GM21447 (cell line): ENCODE measurements around the gene PLCB1.

Source experiments
- ATAC-seq: cut with Tn5 transposase; IDR thresholded peaks from one replicate; pipeline ENCODE4 v1.9.1; 2021; ENCODE audit not compliant: unreplicated experiment

PLCB1 gene

DNA sequence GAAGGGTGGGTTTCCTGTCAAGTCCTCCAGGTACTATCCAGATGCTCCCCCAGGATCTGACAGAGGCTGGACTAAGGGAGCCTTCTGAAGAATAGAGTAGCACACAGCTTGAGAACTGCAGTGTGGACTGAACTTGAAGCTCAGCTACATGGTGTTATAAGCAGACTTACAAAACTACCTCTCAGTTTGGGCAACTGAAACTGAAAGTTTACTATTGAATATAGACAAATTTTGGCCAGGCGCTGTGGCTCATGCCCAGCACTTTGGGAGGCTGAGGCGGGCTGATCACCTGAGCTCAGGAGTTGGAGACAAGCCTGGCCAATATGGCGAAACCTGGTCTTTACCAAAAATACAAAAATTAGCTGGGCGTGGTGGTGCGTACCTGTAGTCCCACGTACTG lies 348.5 kb downstream of the PLCB1 start:
- no peak for ATAC-seq

GRCh38 chr20:8487696-8488095 lies 355.6 kb downstream of the PLCB1 start:
- no peak for ATAC-seq

DNA sequence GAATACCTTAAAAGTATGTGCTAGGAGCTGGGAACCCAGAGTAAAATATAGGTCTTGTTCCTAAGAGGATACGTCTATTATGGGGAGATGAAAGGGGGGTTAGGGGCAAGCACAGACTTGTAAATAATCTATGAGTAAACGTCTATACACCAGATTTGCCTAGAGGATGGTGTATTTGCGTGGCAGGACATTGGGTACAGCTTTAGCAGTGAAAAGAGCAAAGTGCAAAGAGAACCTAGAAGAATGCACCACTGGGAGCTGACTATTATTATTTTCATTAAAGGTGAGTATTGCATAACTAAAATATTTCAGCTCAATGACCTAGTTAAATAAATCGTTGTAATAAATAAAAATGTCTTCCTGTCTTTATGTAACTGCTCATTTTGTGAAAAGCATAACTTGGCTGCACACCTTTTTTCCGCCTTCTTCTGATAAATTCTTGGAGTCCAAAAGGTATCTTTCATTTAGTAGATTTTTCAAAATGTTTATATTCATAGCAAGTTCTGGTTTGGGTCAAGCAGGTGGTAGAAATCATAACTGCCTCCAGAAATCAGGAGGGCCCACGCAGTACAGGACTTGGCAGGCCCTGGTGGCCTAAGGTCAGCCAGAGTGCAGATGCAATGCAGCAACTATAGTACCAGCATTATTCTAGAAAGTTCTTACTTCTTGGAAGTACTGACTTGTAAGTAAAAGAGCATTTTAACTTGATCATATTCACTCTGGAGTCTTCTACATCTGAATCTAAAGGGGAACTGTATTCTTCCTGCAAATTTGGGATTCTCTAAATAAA lies 357.2 kb downstream of the PLCB1 start:
- ATAC-seq: no peak

GRCh38 chr20:8490076-8490830 lies 358.2 kb downstream of the PLCB1 start:
- no peak for ATAC-seq

DNA sequence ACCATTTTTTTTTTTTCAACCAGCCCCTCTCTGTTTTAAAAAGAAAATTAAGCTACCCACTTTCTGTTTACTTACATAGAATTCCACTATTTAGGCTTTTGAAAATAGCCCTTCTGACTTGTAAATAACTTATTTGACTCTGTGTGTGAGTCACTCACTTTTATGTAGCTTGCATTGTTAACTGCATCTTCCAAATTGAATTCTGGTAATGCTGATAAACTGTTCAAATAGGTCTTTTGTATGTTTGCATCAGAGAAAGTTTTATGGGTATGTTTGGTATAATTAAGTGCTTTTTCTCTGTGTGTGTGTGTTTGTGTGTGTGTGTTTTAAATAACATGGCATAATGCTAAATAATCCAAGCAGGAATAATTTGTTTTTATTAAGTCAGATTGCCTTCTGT lies 360.1 kb downstream of the PLCB1 start:
- no peak for ATAC-seq

GRCh38 chr20:8498571-8498970 lies 366.5 kb downstream of the PLCB1 start:
- no peak for ATAC-seq

GRCh38 chr20:8504030-8504429 lies 372.0 kb downstream of the PLCB1 start:
- no peak for ATAC-seq

GRCh38 chr20:8505476-8506200 lies 373.6 kb downstream of the PLCB1 start:
- no peak for ATAC-seq

DNA sequence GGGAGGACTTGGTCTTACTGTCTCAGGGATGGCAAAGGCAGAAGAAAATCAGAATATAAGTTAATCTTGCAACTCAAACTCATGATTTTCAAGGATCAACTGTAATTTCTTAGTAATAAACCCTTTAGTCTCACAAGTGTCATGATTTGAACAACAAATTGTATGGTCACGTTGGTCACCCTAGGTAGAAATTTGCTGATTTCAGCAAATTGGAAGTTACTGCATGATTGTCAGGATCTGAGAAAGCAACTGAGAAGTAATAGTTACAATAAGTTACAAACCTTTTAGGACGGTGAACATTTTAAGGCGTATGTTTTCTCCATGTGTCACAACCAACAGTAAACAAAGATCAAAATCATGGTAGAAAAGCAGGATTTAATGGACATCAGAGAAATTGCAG lies 375.2 kb downstream of the PLCB1 start:
- no peak for ATAC-seq

DNA sequence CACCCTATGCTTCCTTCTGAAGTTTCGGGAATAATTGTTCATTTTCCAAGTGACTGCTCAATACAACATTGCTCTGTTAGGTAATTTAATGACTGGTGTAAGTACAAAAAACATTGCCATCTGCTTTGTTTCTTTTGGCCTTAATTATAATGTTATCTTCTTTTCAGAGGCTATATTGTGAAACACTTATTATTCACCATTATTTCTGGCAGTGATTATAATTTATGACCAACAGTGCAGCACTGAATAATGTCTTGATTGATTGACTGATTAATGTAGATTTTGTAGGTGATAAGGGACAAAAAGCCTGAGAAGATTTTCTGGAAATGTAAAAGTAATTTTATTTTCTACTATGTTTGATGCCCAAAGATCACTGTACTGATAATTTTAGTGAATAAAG lies 377.7 kb downstream of the PLCB1 start:
- ATAC-seq: no peak

GRCh38 chr20:8510808-8511207 lies 378.7 kb downstream of the PLCB1 start:
- no peak for ATAC-seq

DNA sequence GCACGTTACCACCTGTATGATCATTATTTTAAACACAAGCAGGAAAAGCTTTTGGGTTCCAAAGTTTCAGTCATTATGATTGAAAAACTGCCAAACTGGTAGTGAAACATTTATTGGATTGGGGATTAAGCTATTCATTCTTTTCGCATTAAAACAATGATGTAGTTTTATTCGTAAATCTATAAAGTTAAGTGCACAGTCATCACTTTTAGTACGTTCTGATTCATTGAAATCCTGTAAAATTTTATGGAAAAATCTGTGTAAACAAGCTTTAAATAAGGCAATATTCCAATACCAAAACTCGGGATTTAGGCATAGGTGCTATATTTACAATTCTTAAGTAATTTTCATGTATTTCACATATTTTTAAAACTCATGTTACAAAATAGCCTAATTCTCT lies 379.9 kb downstream of the PLCB1 start:
- no peak for ATAC-seq

GRCh38 chr20:8515810-8516435 lies 383.9 kb downstream of the PLCB1 start:
- ATAC-seq: no peak

- no peak for ATAC-seq
Measured at GRCh38 chr20:8518878-8519277, 386.8 kb downstream of the PLCB1 start.

DNA sequence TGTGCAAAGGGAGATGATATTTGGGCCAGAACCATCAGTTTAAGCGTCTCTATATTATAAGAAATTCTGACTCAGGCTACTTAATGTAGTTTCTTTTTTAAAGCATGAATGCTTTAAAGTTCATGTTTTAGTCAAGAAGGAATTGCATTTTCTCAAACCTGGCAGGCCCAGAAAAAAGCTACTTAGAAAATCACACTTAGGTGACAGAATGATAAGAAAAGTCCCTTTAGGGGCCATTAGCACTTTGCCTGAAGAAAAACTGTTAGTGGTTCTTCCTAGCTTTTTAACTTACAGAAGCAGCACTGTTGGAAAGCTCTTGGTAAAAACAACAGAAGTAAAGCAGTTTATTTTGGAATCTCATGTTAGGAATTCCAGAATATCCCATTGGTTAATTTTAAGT lies 387.8 kb downstream of the PLCB1 start:
- ATAC-seq: no peak

GRCh38 chr20:8522168-8522567 lies 390.1 kb downstream of the PLCB1 start:
- ATAC-seq: no peak

- no peak for ATAC-seq
Measured at GRCh38 chr20:8523684-8524083, 391.6 kb downstream of the PLCB1 start.

DNA sequence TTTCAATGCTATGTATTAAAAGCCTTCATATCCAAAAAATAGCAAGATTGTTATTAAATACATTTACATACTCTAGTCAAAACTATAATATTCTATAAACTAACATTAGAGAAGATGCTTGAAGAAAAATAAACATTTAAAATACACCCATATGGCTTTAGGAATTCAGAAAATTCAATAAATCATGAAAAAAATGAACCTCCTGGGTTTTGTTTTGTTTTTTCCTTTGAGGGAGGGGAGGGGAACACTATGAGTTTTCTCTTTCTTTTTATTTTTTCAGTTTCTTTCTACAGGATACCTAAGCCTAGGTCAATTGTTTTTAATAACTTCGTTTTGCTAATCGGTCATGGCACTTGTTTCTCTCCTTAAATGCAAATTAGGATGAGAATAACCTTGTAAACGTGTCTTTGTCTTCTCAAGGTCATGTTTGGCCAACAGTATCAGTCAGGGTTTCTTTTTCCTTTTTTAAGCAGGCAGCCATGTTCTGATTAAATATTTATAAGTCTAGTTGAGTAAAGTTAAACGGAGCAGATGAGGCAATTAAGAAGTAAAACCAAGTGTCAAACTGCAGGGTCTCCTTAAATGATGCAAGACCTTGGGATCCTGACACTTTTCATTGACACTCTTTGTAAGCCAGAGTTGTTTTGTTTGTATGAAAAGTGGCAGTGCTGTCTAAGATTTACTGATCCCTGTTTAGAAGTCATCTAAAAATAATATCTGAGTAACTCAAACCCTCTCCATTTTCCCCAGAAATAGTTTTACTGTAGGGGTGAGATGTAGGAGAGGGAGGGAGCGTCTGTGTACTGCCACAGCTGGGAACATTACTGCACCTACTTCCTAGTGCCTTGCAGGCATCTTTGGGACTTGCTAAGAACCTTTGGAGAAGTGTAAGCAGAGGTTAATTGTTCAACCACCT lies 392.3 kb downstream of the PLCB1 start:
- no peak for ATAC-seq

- ATAC-seq: no peak
Measured at GRCh38 chr20:8525017-8525343, 392.9 kb downstream of the PLCB1 start.

- ATAC-seq: no peak
Measured at GRCh38 chr20:8526610-8527009, 394.5 kb downstream of the PLCB1 start.
